SKM-1 (cell line): Measurements from ENCODE around the gene INPP5D.

Experiments
- DNase-seq: peaks from one replicate; lab custom pipeline; 2025; ENCODE audit not compliant: unreplicated experiment; lab: John Stamatoyannopoulos, UW

INPP5D gene

GRCh38 chr2:233204286-233204936 lies 144.3 kb downstream of the INPP5D start:
- DNase-seq = no peak

DNA sequence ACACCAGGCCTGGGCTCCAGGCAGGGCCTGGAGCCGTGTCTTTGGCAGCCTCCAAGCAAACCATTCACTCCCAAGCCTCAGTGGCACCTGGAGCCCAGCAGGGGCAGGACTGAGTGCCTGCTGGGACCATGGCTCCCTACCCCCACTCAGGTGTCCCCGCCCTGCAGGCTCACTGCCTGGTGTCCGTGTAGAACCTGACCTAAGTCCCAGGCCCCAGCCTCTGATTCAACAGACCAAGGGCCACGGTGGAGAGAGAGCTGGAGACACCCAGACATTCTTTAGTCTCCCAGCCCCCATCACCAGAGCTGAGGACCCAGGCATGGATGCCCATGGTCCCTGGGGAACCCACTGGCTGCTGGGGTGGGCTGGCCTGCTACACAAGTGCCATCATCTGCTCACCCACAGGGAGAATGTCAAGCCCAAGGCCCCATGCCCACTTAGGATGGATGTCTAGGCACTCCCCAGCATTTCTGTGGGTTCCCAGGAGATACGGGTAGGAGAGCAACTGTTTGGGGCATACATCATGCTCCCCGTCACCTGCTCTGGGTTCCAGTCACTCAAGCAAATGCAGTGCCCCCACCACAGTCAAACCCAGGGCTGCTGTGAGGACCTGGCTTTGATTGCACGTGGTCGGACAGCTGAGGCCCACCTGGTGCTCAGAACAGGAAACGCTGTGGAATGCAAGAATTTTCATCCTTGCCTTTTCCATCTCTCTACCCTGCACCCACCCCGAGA lies 148.4 kb downstream of the INPP5D start:
- no peak for DNase-seq

- DNase-seq = no peak
These were observed 149.0 kb downstream of the INPP5D start for GRCh38 chr2:233209117-233209532.

DNA sequence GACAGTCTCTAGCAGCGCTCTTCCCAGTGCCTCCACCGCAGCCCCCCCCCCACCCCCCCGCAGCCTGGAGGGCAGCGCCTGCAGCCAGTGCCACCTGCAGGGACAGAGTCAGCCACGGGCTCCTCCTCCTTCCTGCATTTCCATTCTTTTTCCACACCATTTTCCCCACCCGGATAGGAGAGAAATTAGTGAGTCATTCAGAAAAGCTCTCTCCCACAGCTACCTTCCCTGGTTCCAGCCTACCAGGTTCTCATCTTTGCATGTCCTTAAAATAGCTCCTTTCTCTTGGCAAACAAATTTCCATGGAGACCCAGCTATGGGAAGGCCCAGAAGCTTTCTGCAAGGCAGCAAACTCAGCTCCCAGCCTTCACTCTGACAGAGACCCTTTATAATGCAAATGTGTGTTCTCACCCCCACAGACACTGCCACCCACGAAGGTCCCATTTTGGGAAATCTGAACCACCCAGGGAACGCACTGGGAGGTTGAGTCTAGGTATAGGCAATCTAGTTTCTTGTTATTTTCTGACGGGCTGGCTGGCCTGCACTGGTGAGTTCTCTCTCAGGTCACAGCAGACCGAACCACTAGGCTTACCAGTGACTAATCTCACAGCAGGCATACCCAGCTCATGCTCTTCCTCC lies 149.5 kb downstream of the INPP5D start:
- DNase-seq = no peak

DNA sequence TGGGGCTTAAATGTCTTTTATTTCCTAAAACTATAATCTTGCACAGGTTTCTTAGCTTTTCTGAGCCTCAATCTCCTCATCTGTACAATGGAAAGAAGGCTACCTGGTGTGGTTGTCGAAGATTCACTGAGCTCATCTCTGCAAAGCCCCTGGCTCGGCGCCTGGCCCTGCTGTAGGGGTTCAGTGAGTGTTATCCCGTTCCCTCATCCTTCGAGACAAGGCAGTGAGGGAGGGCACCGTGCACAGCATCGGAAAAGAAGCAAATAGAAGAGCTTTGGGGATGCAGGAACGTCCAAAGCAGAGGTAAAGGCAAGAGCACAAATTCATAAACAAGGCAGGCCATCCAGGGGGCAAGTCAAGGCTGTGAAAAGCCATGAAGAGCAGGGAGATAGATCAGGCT lies 150.1 kb downstream of the INPP5D start:
- no peak for DNase-seq

DNA sequence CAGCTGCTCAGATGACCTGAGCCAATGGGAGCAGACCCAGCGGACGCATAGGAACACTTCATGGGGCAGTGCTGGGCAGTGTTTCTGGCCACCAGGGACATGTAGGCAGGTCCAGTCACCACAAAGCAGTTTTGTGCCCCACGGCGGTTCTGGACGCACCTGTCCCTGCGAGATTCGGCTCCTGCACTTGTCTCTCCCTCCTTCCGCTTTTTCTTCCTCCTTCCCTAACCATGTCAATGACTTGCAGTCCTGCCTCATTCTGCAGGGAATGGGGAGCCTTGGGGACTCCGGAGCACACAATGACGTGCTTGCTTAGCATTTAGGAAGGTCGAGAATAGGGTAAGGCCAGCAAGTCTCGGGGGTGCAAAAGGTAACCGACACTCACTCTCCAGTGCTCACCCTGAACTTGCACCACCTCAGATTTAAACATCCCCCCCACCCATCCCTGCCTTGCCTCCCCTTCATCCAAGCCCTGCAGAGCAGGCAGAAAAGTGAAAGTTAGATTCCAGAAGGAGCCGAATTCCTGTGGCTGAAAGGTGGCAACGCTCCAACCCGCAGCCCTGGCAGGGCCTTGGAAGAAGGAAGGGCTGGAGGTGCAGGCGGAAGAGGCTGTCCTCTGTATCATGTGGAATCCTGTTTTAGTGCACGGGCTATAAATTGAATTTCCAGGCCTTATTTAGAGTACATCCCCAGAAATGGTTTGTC lies 150.9 kb downstream of the INPP5D start:
- DNase-seq = no peak

- no peak for DNase-seq
These were observed 151.4 kb downstream of the INPP5D start for GRCh38 chr2:233211548-233211895.

GRCh38 chr2:233213011-233213410 lies 152.9 kb downstream of the INPP5D start:
- no peak for DNase-seq

- DNase-seq = no peak
These were observed 153.8 kb downstream of the INPP5D start for GRCh38 chr2:233213975-233214374.

DNA sequence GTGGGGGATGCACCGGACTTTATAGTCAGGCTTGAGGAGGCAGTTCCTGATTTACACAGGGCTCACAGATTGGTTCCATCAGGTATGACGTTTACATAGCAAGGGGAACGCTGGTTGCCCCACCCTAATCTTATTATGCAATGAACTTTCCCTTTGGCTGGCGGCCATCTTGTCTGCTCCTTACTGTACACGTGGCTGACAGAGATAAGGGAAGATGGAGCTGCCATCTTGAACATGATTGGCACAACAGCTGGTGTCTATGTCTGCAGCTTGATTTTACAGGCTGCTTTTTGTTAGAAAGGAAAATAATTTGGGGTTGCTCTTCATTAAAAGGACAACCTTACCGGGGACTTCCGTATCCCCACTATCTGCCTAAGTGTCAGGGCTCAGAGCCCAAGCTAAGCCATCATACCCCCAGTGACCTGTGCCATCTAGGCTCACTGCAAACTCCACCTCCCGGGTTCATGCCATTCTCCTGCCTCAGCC lies 157.8 kb downstream of the INPP5D start:
- DNase-seq = no peak

GRCh38 chr2:233218836-233219235 lies 158.7 kb downstream of the INPP5D start:
- no peak for DNase-seq

DNA sequence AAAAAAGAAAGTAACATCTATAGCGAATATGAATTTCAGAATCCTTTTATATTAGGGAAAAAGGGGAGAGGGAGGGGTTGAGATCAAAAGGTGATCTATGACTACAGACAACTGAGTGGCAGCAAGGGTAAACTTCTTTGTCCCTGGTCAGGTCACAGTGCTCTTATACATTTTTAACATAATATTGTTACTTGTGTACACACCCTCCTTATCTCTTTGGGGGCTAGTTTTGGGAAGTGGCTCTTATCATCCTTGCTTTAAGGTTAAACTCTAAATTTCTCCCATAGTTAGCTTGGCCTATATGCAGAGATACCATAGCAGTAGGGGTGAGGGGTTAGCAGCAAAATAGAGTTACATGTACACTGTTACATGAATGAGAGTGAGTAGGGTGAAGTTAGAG lies 159.7 kb downstream of the INPP5D start:
- no peak for DNase-seq

GRCh38 chr2:233221378-233222063 lies 161.4 kb downstream of the INPP5D start:
- no peak for DNase-seq

- DNase-seq = no peak
These were observed 163.1 kb downstream of the INPP5D start for GRCh38 chr2:233223059-233223894.

DNA sequence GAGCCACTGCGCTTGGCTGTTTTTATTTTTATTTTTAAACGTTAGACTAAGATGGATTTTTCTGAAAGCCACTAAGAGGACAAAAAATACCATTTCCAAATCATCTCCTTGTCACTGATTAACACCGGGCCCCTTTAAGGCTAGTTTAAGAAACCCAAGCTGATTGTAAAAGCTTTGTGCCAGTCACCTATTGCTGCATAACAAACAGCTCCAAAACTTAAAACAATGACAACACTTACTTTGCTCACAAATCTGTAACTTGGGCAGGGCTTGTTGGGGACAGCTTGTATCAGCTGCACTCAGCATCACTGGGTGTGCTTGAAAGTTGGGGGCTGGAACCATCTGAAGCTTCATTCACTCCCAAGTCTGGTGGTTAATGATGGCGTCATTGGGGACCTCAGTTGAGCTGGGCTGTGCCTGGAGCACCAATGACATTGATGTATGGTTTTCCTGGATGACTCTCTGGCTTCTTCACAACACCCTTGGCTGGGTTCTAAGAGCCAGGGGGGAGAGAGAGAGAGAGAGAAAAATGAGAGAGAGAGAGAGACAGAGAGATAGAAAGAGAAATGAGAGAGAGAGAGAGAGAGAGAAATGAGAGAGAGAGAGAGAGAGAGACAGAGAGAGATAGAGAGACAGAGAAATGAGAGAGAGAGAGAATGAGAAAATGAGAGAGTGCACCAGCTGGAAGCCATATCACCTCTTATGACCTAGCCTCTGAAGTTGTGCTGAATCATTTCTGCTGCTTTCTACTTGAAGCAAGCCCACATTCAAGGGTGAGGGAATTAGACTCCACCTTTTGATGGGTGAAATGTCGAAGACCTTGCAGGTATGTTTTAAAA lies 165.3 kb downstream of the INPP5D start:
- DNase-seq = no peak

- no peak for DNase-seq
These were observed 166.4 kb downstream of the INPP5D start for GRCh38 chr2:233226511-233227031.

GRCh38 chr2:233227346-233227978 lies 167.3 kb downstream of the INPP5D start:
- no peak for DNase-seq

GRCh38 chr2:233228376-233228775 lies 168.2 kb downstream of the INPP5D start:
- no peak for DNase-seq
